GM12875 (cell line): ENCODE data around the gene YJU2.
"Not testable (repeated sequence)": the region's sequence is repeated elsewhere in the genome, so short reads cannot be mapped to it uniquely, and the experiment has no call there.

Experiments used
- H3K4me3 ChIP-seq: one replicate; pipeline ENCODE4 v1.5.1; 2011; ENCODE audit warnings: low read depth, low read length, control low read depth
- CTCF ChIP-seq: IDR thresholded peaks from 2 replicates; pipeline ENCODE4 v1.5.1; 2011; ENCODE audit warnings: low read depth, mild to moderate bottlenecking, control low read depth, inconsistent platforms, low read length, moderate library complexity, borderline replicate concordance; ENCODE audit not compliant: insufficient read depth

Gene YJU2

GRCh38 chr19:4228765-4229178 is 18.1 kb upstream of the YJU2 start:
- H3K4me3 ChIP-seq: peak overlapping the region; percentile 82
- no peak for TF ChIP-seq CTCF

GRCh38 chr19:4229179-4229931 is 17.5 kb upstream of the YJU2 start, which contains the start of gene EBI3:
TSS of gene EBI3 (plus strand) at chr19:4229523. CDS start at chr19:4229551, 28 bp downstream.
- no peak for TF ChIP-seq CTCF
- H3K4me3 ChIP-seq: peak within 1 kb of the TSS; percentile 82

GRCh38 chr19:4230237-4230636 is 16.6 kb upstream of the YJU2 start:
- peak overlapping the region; percentile 82 for H3K4me3 ChIP-seq

GRCh38 chr19:4231521-4231920 is 15.4 kb upstream of the YJU2 start:
- H3K4me3 ChIP-seq: not testable (repeated sequence)

- H3K4me3 ChIP-seq: not testable (repeated sequence)
Measured at GRCh38 chr19:4232139-4232538, 14.7 kb upstream of the YJU2 start.

- no peak overlapping the region for H3K4me3 ChIP-seq
- TF ChIP-seq CTCF: no peak
Measured at GRCh38 chr19:4232614-4233281, 14.1 kb upstream of the YJU2 start.

- H3K4me3 ChIP-seq: no peak overlapping the region
- TF ChIP-seq CTCF: peak; percentile 95
Measured at GRCh38 chr19:4233282-4233853, 13.5 kb upstream of the YJU2 start.

GRCh38 chr19:4234142-4234861 is 12.6 kb upstream of the YJU2 start:
- no peak for TF ChIP-seq CTCF
- no peak overlapping the region for H3K4me3 ChIP-seq
